Naive thymus-derived CD4-positive, alpha-beta T cell (primary cell): ENCODE data around the gene IFI27L1. TPM values are rescaled to one million over a fixed set of nuclear protein-coding genes. Genes with fewer than 3 reads are reported as not detected.
A peak's percentile ranks its signal among the peaks of the same experiment; 100 is the strongest.

Experiments
- ATAC-seq: fragments of 150-1000 bp; cut with Tn5 transposase; 2 replicates; pipeline ENCODE4 v1.10.0; 2021; ENCODE audit warnings: mild to moderate bottlenecking, moderate library complexity
- CTCF ChIA-PET: fragments of 350-600 bp; sonication (Branson Sonifier 250); formaldehyde crosslinking; loops from one replicate; lab custom pipeline; 2021; ENCODE audit warnings: antibody characterized with exemption; lab: Charles Lee
- POLR2A ChIA-PET: fragments of 350-600 bp; sonication (Branson Sonifier 250); formaldehyde crosslinking; loops from one replicate; lab custom pipeline; 2021; ENCODE audit warnings: antibody characterized with exemption, inconsistent platforms; lab: Charles Lee
- DNase-seq, 9 donors: peaks; one replicate each; pipeline versions ENCODE4 v3.0.0 to v3.0.0-alpha.2; 2020 to 2022; ENCODE audit warnings: mixed read lengths in 1 of 9
- H3K27ac ChIP-seq: one replicate; pipeline ENCODE4 v1.7.0; 2013; ENCODE audit warnings: mild to moderate bottlenecking, low read depth, low read length, moderate library complexity
- H3K27me3 ChIP-seq, 2 donors: one replicate each; pipeline ENCODE4 v1.7.0; 2013; ENCODE audit warnings: low read length in 2 of 2, mild to moderate bottlenecking in 2 of 2, moderate library complexity in 2 of 2; ENCODE audit not compliant: control insufficient read depth in 2 of 2, insufficient read depth in 2 of 2
- H3K36me3 ChIP-seq, 3 experiments: 1 replicate in 2 of 3; 2 replicates in 1 of 3; pipeline ENCODE4 v1.7.0; 2013; ENCODE audit warnings: low read length in 3 of 3, mild to moderate bottlenecking in 3 of 3, moderate library complexity in 1 of 3; ENCODE audit not compliant: insufficient read depth in 3 of 3, control insufficient read depth in 2 of 3
- H3K4me1 ChIP-seq, 2 donors: one replicate each; pipeline ENCODE4 v1.7.0; 2013; ENCODE audit warnings: low read length in 2 of 2, mild to moderate bottlenecking in 2 of 2, moderate library complexity in 1 of 2; ENCODE audit not compliant: control insufficient read depth in 2 of 2, insufficient read depth in 2 of 2
- H3K4me3 ChIP-seq: 2 replicates; pipeline ENCODE4 v1.7.0; 2013; ENCODE audit warnings: mild to moderate bottlenecking, low read length
- H3K9me3 ChIP-seq, 3 experiments: 1 replicate in 2 of 3; 2 replicates in 1 of 3; pipeline ENCODE4 v1.7.0; 2013; ENCODE audit warnings: low read length in 3 of 3; ENCODE audit not compliant: control insufficient read depth in 2 of 3
- H3K27ac Mint-ChIP-seq, 9 donors: one replicate each; pipeline ENCODE4 v1.8.0; 2020 to 2022; ENCODE audit warnings: mixed read lengths in 9 of 9, mild to moderate bottlenecking in 8 of 9, moderate library complexity in 5 of 9, inconsistent platforms in 2 of 9
- H3K27me3 Mint-ChIP-seq, 5 donors: one replicate each; pipeline ENCODE4 v1.8.0; 2021 to 2022; ENCODE audit warnings: mixed read lengths in 5 of 5, mild to moderate bottlenecking in 1 of 5
- H3K36me3 Mint-ChIP-seq, 5 donors: one replicate each; pipeline ENCODE4 v1.8.0; 2020 to 2022; ENCODE audit warnings: mixed read lengths in 5 of 5, mild to moderate bottlenecking in 3 of 5, inconsistent platforms in 1 of 5
- H3K4me1 Mint-ChIP-seq, 7 donors: one replicate each; pipeline ENCODE4 v1.8.0; 2020 to 2022; ENCODE audit warnings: mixed read lengths in 7 of 7, mild to moderate bottlenecking in 3 of 7, inconsistent platforms in 1 of 7
- H3K4me3 Mint-ChIP-seq, 10 donors: one replicate each; pipeline ENCODE4 v1.8.0; 2020 to 2022; ENCODE audit warnings: mild to moderate bottlenecking in 10 of 10, mixed read lengths in 10 of 10, moderate library complexity in 6 of 10, inconsistent platforms in 2 of 10
- H3K9me3 Mint-ChIP-seq, 11 donors: one replicate each; pipeline ENCODE4 v1.8.0; 2020 to 2022; ENCODE audit warnings: mixed read lengths in 11 of 11, mild to moderate bottlenecking in 4 of 11, inconsistent platforms in 1 of 11, moderate library complexity in 1 of 11
- intact Hi-C, 2 donors: fragments of 100-400 bp; cut with micrococcal nuclease; formaldehyde crosslinking; loops; one replicate each; pipeline ENCODE4 v1.15.1; 2023
- polyA plus RNA-seq, 2 donors: library from polyadenylated mRNA; unstranded; fragments of 300-500 nt; fragmentation: Illumina TruSeq; gene quantifications; one replicate each; pipeline ENCODE4 v1.2.3, GENCODE V29; 2021
- total RNA-seq, 6 experiments: library from RNA in 5 of 6; stranded (reverse) in 5 of 6; gene quantifications; 1 replicate in 5 of 6; 2 replicates in 1 of 6; pipeline ENCODE4 v1.2.3 and lab custom pipeline; 2021 to 2026

Gene IFI27L1
- total and polyA plus RNA-seq, 7 experiments from 2014 or later = 6.3 to 31.8 (median 8.2) TPM

DNA sequence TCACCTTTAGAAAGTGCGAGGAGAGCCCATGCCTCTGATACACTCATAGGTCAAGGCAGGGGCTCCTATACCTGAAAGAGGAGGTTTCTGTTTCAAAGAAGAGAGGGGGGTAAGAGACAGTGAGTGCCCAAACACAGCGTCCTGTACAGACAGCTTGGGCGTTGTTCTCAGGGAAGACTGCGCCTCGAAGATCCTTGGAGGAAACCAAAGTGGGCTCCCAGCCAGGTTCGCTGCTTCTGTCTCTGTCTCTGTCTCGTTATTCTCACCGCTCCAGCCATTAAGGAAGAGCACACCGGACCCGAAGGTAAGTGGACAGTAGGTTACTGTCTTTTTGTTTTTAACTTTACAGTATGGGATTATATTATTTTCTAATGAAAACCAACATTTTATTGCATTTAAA lies 23.6 kb downstream of the IFI27L1 start:
- Mint-ChIP-seq H3K4me3 (no peak overlapping the region), H3K4me1 (peaks cover 0 to under 1% (median 0%) of the 10 kb centered on the region in 7 donors), H3K27me3 (no peaks in the 10 kb centered on the region), H3K9me3 (no peaks in the 10 kb centered on the region), H3K36me3 (peaks cover 0 to 5% (median 0%) of the 10 kb centered on the region in 5 donors), H3K27ac (peak overlapping the region in 1 of 9 donors; percentile 36)
- H3K4me1 ChIP-seq = no peaks in the 10 kb centered on the region
- H3K36me3 ChIP-seq = no peaks in the 10 kb centered on the region
- H3K27me3 ChIP-seq = no peaks in the 10 kb centered on the region
- no peak overlapping the region for H3K4me3 ChIP-seq
- ATAC-seq (no peak), DNase-seq (no peak)
- intact Hi-C loops = no loop called here
- no peak overlapping the region for H3K27ac ChIP-seq
- ChIA-PET CTCF (no interaction called here), POLR2A (no interaction called here)
- no peaks in the 10 kb centered on the region for H3K9me3 ChIP-seq

DNA sequence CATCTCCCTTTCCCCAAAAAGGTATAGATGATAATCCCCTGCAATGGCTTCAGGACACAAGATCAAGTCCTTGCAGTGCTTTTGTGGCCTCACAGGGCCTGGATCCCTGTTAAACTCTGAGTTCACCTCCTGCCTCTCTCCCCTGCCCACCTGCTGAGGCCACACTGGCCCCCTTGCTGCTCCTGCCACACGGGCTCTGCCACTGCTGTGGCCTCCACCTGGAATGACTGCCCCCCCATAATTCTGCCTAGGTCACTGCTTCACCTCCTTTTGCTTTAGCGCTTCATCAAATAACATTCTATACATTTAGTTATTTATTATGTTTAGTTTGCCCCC lies 28.8 kb downstream of the IFI27L1 start:
- Histone ChIP-seq H3K4me3 (no peak overlapping the region), H3K27me3 (no peaks in the 10 kb centered on the region), H3K36me3 (no peaks in the 10 kb centered on the region), H3K9me3 (no peaks in the 10 kb centered on the region), H3K4me1 (no peaks in the 10 kb centered on the region), H3K27ac (no peak overlapping the region)
- peak overlapping the region in 1 of 9 donors; percentile 16 for H3K27ac Mint-ChIP-seq
- H3K27me3 Mint-ChIP-seq = peaks cover 0 to 8% (median 5%) of the 10 kb centered on the region in 5 donors
- CTCF ChIA-PET = no interaction called here
- intact Hi-C loops = no loop called here
- no peaks in the 10 kb centered on the region for H3K9me3 Mint-ChIP-seq
- POLR2A ChIA-PET = no interaction called here
- ATAC-seq (no peak), DNase-seq (no peak)
- no peak overlapping the region for H3K4me3 Mint-ChIP-seq
- H3K36me3 Mint-ChIP-seq = peaks cover 0 to 5% (median 0%) of the 10 kb centered on the region in 5 donors
- peaks cover 0 to 35% (median 0%) of the 10 kb centered on the region in 7 donors for H3K4me1 Mint-ChIP-seq

DNA sequence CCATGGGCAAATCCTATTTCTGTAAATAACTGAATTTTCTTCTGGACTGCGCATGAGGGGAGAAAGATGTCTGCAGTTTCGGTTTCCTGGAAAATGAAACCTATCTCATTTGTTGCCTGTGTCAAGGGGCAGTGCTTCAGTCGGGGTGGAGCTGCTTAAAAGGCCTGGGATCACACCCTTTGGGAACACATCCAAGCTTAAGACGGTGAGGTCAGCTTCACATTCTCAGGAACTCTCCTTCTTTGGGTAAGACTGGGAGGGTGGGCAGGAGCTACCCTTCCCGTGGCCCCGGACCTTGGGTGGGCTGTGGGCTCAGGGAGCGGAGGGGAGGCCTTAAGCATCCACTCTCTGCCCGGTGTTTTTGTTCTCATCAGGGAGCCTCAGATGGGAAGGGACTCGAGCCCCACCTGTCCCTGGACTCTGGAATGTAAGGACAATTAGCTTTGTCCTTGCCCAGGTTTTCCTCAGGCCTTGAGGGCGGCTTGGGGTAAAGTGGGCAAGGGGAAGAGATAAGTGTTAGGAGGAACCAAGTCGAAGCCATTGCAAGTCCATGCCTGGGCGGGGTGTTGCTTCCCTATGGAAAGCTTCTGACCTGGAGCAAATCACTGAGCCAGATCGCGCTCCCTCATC lies 29.6 kb downstream of the IFI27L1 start, which contains the start of gene IFI27:
Gene IFI27 (plus strand): TSS at position 185 of the 630 bp plus-strand sequence.
- POLR2A ChIA-PET = no interaction called here
- peak within 1 kb of the TSS in 1 of 10 donors; percentile 84 for H3K4me3 Mint-ChIP-seq
- H3K9me3 Mint-ChIP-seq = no peaks in the 10 kb centered on the region
- peaks cover 0 to 42% (median 0%) of the 10 kb centered on the region in 7 donors for H3K4me1 Mint-ChIP-seq
- Histone ChIP-seq H3K27ac (no peak within 1 kb of the TSS), H3K9me3 (no peaks in the 10 kb centered on the region), H3K27me3 (no peaks in the 10 kb centered on the region), H3K36me3 (no peaks in the 10 kb centered on the region), H3K4me1 (no peaks in the 10 kb centered on the region), H3K4me3 (no peak within 1 kb of the TSS)
- peaks cover 2 to 9% (median 5%) of the 10 kb centered on the region in 5 donors for H3K27me3 Mint-ChIP-seq
- DNase-seq (no peak), ATAC-seq (no peak)
- peaks cover 0 to 5% (median 0%) of the 10 kb centered on the region in 5 donors for H3K36me3 Mint-ChIP-seq
- H3K27ac Mint-ChIP-seq = peak within 1 kb of the TSS in 1 of 9 donors; percentile 88
- intact Hi-C loops = no loop called here
- CTCF ChIA-PET = no interaction called here

DNA sequence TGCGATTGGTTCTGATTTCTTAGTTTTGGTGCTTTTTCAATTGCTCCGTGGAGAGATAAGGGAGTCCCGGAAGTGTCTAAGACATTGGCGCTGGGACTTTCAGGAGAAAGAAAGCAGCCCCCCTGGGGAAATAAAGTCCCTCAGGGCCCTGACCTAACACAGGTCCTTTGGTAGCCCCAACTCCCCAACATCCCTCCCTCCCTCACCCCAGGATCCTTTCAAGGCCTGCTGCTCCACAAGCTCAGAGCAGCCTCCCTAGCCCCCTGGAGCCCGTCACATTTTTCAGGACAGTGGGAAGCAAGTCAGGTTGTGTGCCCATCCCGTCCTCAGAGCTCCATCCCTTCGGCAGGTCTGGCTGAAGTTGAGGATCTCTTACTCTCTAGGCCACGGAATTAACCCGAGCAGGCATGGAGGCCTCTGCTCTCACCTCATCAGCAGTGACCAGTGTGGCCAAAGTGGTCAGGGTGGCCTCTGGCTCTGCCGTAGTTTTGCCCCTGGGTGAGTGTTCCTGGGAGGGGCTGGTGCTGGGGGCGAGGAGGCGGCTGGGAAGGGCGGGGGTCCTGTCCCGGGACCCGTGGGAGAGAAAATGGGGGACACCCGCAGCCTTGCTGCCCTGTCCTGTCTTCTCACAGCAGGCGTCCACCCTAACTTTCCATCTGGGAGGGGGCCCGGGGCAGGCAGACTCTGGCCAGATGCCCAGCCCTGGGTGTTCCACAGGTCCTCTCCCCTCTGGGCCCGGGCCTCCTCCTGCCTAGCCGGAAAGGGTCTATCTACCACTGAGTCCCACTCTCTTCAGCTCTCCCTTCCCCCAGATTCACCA lies 30.4 kb downstream of the IFI27L1 start:
- H3K36me3 ChIP-seq = no peaks in the 10 kb centered on the region
- H3K27me3 Mint-ChIP-seq = peaks cover 2 to 17% (median 11%) of the 10 kb centered on the region in 5 donors
- POLR2A ChIA-PET = no interaction called here
- H3K4me1 ChIP-seq = no peaks in the 10 kb centered on the region
- CTCF ChIA-PET = interaction anchor here (0.9 kb wide), 1 partner anchor 12 kb away, joined by 3 read pairs; no protein-coding TSS in a partner anchor
- DNase-seq (no peak), ATAC-seq (no peak)
- no peaks in the 10 kb centered on the region for H3K27me3 ChIP-seq
- H3K36me3 Mint-ChIP-seq = peaks cover 0 to 5% (median 0%) of the 10 kb centered on the region in 5 donors
- no peaks in the 10 kb centered on the region for H3K9me3 ChIP-seq
- intact Hi-C loops = no loop called here
- H3K9me3 Mint-ChIP-seq = no peaks in the 10 kb centered on the region
- no peak overlapping the region for H3K4me3 ChIP-seq
- H3K27ac Mint-ChIP-seq = peak overlapping the region in 2 of 9 donors; percentile 7 to 88
- H3K4me1 Mint-ChIP-seq = peaks cover 0 to 42% (median 0%) of the 10 kb centered on the region in 7 donors
- H3K27ac ChIP-seq = no peak overlapping the region
- H3K4me3 Mint-ChIP-seq = peak overlapping the region in 1 of 10 donors; percentile 84

DNA sequence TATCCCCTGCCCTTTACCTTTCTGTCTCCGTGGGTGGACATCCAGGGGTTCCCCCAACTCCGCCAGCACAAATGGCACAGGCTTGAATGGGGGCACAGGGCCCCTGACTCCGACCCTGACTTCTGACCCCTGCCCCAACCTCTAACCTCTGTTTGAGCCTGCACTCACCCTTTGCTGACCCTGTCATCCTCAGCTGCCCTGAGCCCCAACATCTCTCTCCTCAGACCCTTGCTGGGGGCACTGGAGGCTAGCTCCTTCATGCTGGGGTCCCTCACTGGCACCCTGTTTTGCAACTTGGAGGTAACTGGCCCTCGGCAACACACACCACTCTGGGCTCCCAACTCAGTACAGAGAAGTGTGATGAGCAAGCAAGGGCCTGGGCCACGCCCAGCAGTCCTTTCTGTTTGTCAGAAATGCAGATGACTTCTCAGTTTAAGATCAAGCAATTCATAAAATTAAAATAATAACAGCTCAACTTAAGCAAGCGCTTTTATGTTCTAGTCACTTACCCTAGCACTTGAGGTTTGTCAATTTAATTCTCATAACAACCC lies 31.5 kb downstream of the IFI27L1 start:
- H3K27me3 Mint-ChIP-seq = peaks cover 3 to 26% (median 20%) of the 10 kb centered on the region in 5 donors
- ChIA-PET CTCF (interaction anchor here (0.9 kb wide), 1 partner anchor 13 kb away, joined by 3 read pairs; no protein-coding TSS in a partner anchor), POLR2A (no interaction called here)
- intact Hi-C loops = no loop called here
- Histone ChIP-seq H3K36me3 (no peaks in the 10 kb centered on the region), H3K27me3 (no peaks in the 10 kb centered on the region), H3K4me3 (no peak overlapping the region), H3K27ac (no peak overlapping the region), H3K4me1 (no peaks in the 10 kb centered on the region), H3K9me3 (no peaks in the 10 kb centered on the region)
- H3K9me3 Mint-ChIP-seq = no peaks in the 10 kb centered on the region
- ATAC-seq = no peak
- peak overlapping the region in 1 of 10 donors; percentile 84 for H3K4me3 Mint-ChIP-seq
- H3K36me3 Mint-ChIP-seq = peaks cover 0 to 5% (median 0%) of the 10 kb centered on the region in 5 donors
- DNase-seq = no peak
- H3K4me1 Mint-ChIP-seq = peaks cover 0 to 42% (median 0%) of the 10 kb centered on the region in 7 donors
- peak overlapping the region in 1 of 9 donors; percentile 42 for H3K27ac Mint-ChIP-seq

DNA sequence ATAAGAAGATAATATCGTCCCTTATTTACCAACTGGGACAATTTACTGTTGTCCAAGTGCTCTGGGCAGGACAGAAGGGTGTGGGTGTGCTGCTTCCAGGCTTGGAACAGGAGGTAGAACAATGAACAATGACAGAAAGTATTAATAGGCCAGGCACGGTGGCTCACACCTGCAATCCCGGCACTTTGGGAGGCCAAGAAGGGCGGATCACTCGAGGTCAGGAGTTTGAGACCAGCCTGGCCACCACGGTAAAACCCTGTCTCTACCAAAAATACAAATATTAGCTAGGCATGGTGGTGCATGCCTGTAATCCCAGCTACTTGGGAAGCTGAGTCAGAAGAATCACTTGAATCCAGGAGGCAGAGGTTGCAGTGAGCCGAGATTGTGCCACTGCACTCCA lies 32.0 kb downstream of the IFI27L1 start:
- intact Hi-C loops = no loop called here
- Mint-ChIP-seq H3K4me3 (peak overlapping the region in 1 of 10 donors; percentile 29), H3K27ac (peak overlapping the region in 1 of 9 donors; percentile 42), H3K4me1 (peaks cover 0 to 46% (median 0%) of the 10 kb centered on the region in 7 donors), H3K36me3 (peaks cover 0 to 2% (median 0%) of the 10 kb centered on the region in 5 donors), H3K9me3 (no peaks in the 10 kb centered on the region), H3K27me3 (peaks cover 8 to 31% (median 20%) of the 10 kb centered on the region in 5 donors)
- H3K36me3 ChIP-seq = no peaks in the 10 kb centered on the region
- H3K4me3 ChIP-seq = no peak overlapping the region
- H3K9me3 ChIP-seq = no peaks in the 10 kb centered on the region
- no peaks in the 10 kb centered on the region for H3K27me3 ChIP-seq
- no peak for ATAC-seq
- ChIA-PET CTCF (no interaction called here), POLR2A (no interaction called here)
- no peaks in the 10 kb centered on the region for H3K4me1 ChIP-seq
- H3K27ac ChIP-seq = no peak overlapping the region
- DNase-seq = no peak
